ENCODE data around the gene SDHD.

Gene SDHD

DNA sequence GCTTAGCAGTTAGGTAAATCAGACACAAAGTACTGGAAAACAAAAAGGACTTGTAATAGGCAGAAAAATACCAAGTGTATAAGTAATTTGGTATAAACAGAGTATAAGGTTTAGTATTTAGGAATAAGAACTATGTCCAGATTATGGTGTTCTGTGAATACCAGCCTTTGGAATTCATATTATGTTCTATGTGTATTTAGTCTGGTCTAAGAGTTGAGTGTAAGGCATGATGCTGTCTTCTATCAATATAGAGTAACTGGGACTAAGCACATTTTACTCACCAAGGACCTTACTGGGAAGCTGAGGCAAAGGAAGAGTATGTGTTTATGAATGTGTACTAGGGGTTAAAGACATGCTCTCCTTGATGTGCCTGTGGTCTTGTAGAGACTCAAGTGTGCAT is 9.5 kb downstream of the SDHD start:
- ChIA-PET POLR2A (interaction anchor here (1.2 kb wide), 1 partner anchor 9 kb away, joined by 8 read pairs; the partner anchor contains the start of genes SDHD and TIMM8B), CTCF (interaction anchor here (1.0 kb wide), 1 partner anchor 17 kb away, joined by 6 read pairs; no protein-coding TSS in a partner anchor)
- no peak for TF ChIP-seq HDGF (IDR thresholded peaks at IDR 0.05; ENCODE audit: borderline replicate concordance)
- TF ChIP-seq, protein P1, sequence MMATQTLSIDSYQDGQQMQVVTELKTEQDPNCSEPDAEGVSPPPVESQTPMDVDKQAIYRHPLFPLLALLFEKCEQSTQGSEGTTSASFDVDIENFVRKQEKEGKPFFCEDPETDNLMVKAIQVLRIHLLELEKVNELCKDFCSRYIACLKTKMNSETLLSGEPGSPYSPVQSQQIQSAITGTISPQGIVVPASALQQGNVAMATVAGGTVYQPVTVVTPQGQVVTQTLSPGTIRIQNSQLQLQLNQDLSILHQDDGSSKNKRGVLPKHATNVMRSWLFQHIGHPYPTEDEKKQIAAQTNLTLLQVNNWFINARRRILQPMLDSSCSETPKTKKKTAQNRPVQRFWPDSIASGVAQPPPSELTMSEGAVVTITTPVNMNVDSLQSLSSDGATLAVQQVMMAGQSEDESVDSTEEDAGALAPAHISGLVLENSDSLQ (IDR thresholded peaks at IDR 0.05), result no peak
- TF ChIP-seq FOXK2 (IDR thresholded peaks at IDR 0.05), result no peak
- no peak for TF ChIP-seq CTBP1 (IDR thresholded peaks at IDR 0.05; ENCODE audit: borderline replicate concordance)
- TF ChIP-seq SUZ12 (IDR thresholded peaks at IDR 0.05), result no peak
- TF ChIP-seq ELF4 (IDR thresholded peaks at IDR 0.05), result no peak
- no peak for TF ChIP-seq L3MBTL2 (conservative IDR thresholded peaks at IDR 0.05)
- TF ChIP-seq NFRKB (IDR thresholded peaks at IDR 0.05), result no peak
- TF ChIP-seq BHLHE40 (IDR thresholded peaks at IDR 0.05; ENCODE audit: borderline replicate concordance), result no peak
- TF ChIP-seq ARNT (IDR thresholded peaks at IDR 0.05), result no peak
- DNase-seq (ENCODE audit: extremely low spot score), result no peak

DNA sequence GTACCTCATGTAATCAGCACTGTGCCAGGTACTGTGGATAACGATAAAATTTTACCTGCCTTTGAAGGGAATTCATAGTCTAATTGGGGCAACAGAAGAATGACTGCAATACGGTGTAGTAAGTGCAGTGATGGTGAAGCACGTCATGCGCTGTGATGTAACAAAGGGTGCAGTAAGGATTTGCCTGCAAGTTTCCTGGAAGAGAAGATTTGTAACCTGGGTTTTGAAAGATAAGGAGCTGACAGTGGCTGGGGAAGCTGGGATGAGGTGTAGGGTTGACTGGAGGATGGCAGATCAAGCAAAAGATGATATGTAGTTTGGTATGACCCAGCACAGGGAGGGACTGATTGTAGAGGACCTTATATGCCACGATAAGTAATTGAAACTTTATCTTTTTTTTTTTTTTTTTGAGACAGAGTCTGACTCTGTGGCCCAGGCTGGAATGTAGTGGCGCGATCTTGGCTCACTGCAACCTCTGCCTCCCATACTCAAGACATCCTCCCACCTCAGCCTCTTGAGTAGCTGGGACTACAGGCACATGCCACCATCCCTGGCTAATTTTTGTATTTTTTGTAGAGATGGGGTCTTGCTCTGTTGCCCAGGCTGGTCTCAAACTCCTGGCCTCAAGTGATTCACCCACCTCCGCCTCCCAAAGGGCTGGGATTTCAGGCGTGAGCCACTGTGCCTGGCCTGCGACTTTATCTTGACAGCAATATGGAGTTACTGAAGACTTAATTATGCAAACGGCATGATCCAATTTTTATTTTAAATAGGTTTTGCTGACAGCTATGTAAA is 11.3 kb downstream of the SDHD start:
- POLR2A ChIA-PET, result no interaction called here
- TF ChIP-seq ARNT (IDR thresholded peaks at IDR 0.05) (no peak), HDGF (IDR thresholded peaks at IDR 0.05; ENCODE audit: borderline replicate concordance) (no peak), CTBP1 (IDR thresholded peaks at IDR 0.05; ENCODE audit: borderline replicate concordance) (no peak), ELF4 (IDR thresholded peaks at IDR 0.05) (no peak), ZNF384 (IDR thresholded peaks at IDR 0.05) (no peak), SP1 (IDR thresholded peaks at IDR 0.05) (no peak), FOXM1 (IDR thresholded peaks at IDR 0.05; ENCODE audit: borderline replicate concordance) (no peak), SUZ12 (IDR thresholded peaks at IDR 0.05) (no peak), BHLHE40 (IDR thresholded peaks at IDR 0.05; ENCODE audit: borderline replicate concordance) (no peak), FOXA1 (IDR thresholded peaks at IDR 0.05) (no peak), TARDBP (IDR thresholded peaks at IDR 0.05) (no peak), L3MBTL2 (conservative IDR thresholded peaks at IDR 0.05) (no peak), FOXK2 (IDR thresholded peaks at IDR 0.05) (no peak), LEF1 (IDR thresholded peaks at IDR 0.05; ENCODE audit: borderline replicate concordance) (no peak)
- TF ChIP-seq, protein P1 (IDR thresholded peaks at IDR 0.05), result no peak
- DNase-seq (ENCODE audit: extremely low spot score), result no peak
- CTCF ChIA-PET, result no interaction called here

DNA sequence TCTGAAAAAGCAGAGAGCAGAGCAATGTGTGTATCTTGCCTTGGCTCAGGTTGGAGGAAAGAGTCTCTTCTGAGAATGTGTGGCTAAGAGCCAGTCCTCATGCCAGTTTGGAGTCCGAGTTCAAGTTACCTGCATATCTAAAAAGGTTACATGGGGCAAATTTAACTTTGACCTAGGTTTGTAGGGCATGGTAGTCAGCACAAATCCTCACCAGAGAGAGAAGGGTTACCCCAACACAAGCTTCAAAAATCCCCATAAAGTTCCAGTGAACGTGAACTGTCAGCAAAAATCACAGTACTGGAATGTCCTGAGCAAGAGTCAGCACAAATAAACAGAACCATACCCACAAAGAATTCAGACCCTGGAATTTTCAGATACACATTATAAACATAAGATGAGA is 13.8 kb downstream of the SDHD start:
- CTCF ChIA-PET, result interaction anchor here (0.5 to 1.0 kb wide), 2 partner anchors 13 to 22 kb away, joined by 3 to 5 read pairs; no protein-coding TSS in a partner anchor

DNA sequence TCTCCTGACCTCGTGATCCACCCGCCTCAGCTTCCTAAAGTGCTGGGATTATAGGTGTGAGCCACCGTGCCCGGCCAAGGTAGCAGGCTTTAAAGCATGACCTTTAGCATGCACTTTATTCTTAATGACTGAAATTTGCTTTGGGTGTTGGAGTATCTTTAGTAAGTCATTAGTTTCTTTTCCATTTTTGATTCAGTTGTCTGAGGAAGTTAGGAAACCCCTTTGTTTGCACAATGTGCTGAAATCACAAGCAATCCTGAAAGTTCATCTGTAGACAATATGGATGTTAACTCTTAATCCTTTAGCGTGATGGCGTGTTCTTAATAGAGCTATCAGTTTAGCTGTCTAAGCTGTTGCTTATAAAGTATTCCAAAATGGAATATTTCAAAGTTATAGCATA is 16.8 kb downstream of the SDHD start:
- DNase-seq (ENCODE audit: extremely low spot score), result no peak
- TF ChIP-seq, protein P1 (IDR thresholded peaks at IDR 0.05), result no peak
- CTCF ChIA-PET, result interaction anchor here (1.2 kb wide), 1 partner anchor 9 kb away, joined by 4 read pairs; no protein-coding TSS in a partner anchor
- POLR2A ChIA-PET, result interaction anchor here (1.7 kb wide), 1 partner anchor 17 kb away, joined by 5 read pairs; the partner anchor contains the start of genes SDHD and TIMM8B

More for the DNA sequence above, 13.8 kb downstream of the SDHD start:
- DNase-seq (ENCODE audit: extremely low spot score), result no peak
- POLR2A ChIA-PET, result interaction anchor here (1.3 kb wide), 1 partner anchor 14 kb away, joined by 5 read pairs; the partner anchor contains the start of genes SDHD and TIMM8B
- TF ChIP-seq FOXK2 (IDR thresholded peaks at IDR 0.05) (no peak), CTBP1 (IDR thresholded peaks at IDR 0.05; ENCODE audit: borderline replicate concordance) (no peak), HDGF (IDR thresholded peaks at IDR 0.05; ENCODE audit: borderline replicate concordance) (no peak), NFRKB (IDR thresholded peaks at IDR 0.05) (no peak), BHLHE40 (IDR thresholded peaks at IDR 0.05; ENCODE audit: borderline replicate concordance) (no peak)

DNA sequence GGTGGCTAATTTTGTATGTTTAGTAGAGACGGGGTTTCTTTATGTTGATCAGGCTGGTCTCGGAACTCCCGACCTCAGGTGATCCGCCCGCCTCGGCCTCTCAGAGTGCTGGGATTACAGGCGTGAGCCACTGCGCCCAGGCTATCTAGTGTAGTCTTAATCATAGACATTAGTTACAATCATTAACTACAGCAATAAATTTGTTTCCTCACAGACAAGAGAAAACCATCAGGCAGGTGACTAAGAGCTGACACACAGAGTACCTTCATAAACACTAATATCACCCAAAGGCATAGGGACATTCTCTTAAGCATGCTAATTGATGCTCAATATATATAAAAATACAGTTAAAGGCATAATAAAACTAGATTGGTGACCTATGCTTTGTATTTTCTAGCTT is 19.4 kb downstream of the SDHD start:
- ChIA-PET POLR2A (no interaction called here), CTCF (interaction anchor here (1.3 kb wide), 1 partner anchor 8 kb away, joined by 3 read pairs; no protein-coding TSS in a partner anchor)
- DNase-seq (ENCODE audit: extremely low spot score), result no peak
- TF ChIP-seq ZNF384 (IDR thresholded peaks at IDR 0.05) (no peak), LEF1 (IDR thresholded peaks at IDR 0.05; ENCODE audit: borderline replicate concordance) (no peak), ELF4 (IDR thresholded peaks at IDR 0.05) (no peak), NFRKB (IDR thresholded peaks at IDR 0.05) (no peak), FOXK2 (IDR thresholded peaks at IDR 0.05) (no peak), SP1 (IDR thresholded peaks at IDR 0.05) (no peak), TARDBP (IDR thresholded peaks at IDR 0.05) (no peak), HDGF (IDR thresholded peaks at IDR 0.05; ENCODE audit: borderline replicate concordance) (no peak), CTBP1 (IDR thresholded peaks at IDR 0.05; ENCODE audit: borderline replicate concordance) (no peak), L3MBTL2 (conservative IDR thresholded peaks at IDR 0.05) (no peak), ARNT (IDR thresholded peaks at IDR 0.05) (no peak)
- TF ChIP-seq, protein P1 (IDR thresholded peaks at IDR 0.05), result no peak
